HepG2 (cell line): ENCODE results near the gene ABTB2. TPM values are rescaled to one million over a fixed set of nuclear protein-coding genes. Genes with fewer than 3 reads are reported as not detected.

ENCODE experiments used
- HNRNPK ChIP-seq: fragments of 200-400 bp; formaldehyde crosslinking; IDR thresholded peaks from 2 replicates; pipeline ENCODE4 v1.6.1; 2018; ENCODE audit warnings: low read length, low read depth, moderate library complexity, mild to moderate bottlenecking; ENCODE audit not compliant: poor library complexity, severe bottlenecking
- HNRNPUL1 ChIP-seq: fragments of 200-400 bp; formaldehyde crosslinking; IDR thresholded peaks from 2 replicates; pipeline ENCODE4 v1.6.1; 2017; ENCODE audit warnings: low read depth, mild to moderate bottlenecking, low read length, moderate library complexity
- MIER2 ChIP-seq: IDR thresholded peaks from 2 replicates; pipeline ENCODE4 v1.6.1; 2016; ENCODE audit warnings: missing biosample characterization, missing genetic modification reagents
- MTA3 ChIP-seq: sonication (generic); formaldehyde crosslinking; IDR thresholded peaks from 2 replicates; pipeline ENCODE4 v1.4.0; 2020; ENCODE audit warnings: missing genetic modification reagents
- NR2C2 ChIP-seq: sonication (generic); formaldehyde crosslinking; IDR thresholded peaks from 2 replicates; pipeline ENCODE4 v1.4.0; 2020; ENCODE audit warnings: missing genetic modification reagents, mild to moderate bottlenecking, moderate library complexity, borderline replicate concordance
- PAX8 ChIP-seq: sonication (generic); formaldehyde crosslinking; IDR thresholded peaks from 2 replicates; pipeline ENCODE4 v1.8.0; 2022; ENCODE audit warnings: mild to moderate bottlenecking, missing genetic modification reagents, borderline replicate concordance
- RFX5 ChIP-seq: IDR thresholded peaks from 2 replicates; pipeline ENCODE4 v1.6.1; 2011; ENCODE audit warnings: low read depth, low read length, improper control_type of control experiment
- SP1 ChIP-seq, 2 experiments: fragments of 450-650 bp in 1 of 2; sonication (generic) in 1 of 2; formaldehyde crosslinking in 1 of 2; IDR thresholded peaks; 2 replicates each; pipeline versions ENCODE4 v1.4.0 to v1.6.1; 2016 to 2020; ENCODE audit warnings: missing genetic modification reagents in 1 of 2
- SP4 ChIP-seq: sonication (generic); formaldehyde crosslinking; IDR thresholded peaks from 2 replicates; pipeline ENCODE4 v1.8.1; 2023; ENCODE audit warnings: mild to moderate bottlenecking, missing genetic modification reagents
- STAT6 ChIP-seq: sonication (generic); formaldehyde crosslinking; IDR thresholded peaks from 2 replicates; pipeline ENCODE4 v1.4.0; 2020; ENCODE audit warnings: missing genetic modification reagents, mild to moderate bottlenecking, borderline replicate concordance
- TIGD3 ChIP-seq: sonication (generic); formaldehyde crosslinking; IDR thresholded peaks from 2 replicates; pipeline ENCODE4 v1.5.1; 2020; ENCODE audit warnings: mild to moderate bottlenecking, missing genetic modification reagents, borderline replicate concordance
- U2AF2 ChIP-seq: fragments of 200-400 bp; formaldehyde crosslinking; IDR thresholded peaks from 2 replicates; pipeline ENCODE4 v1.6.1; 2017; ENCODE audit warnings: low read depth, mild to moderate bottlenecking, low read length
- ZBTB10 ChIP-seq: sonication (generic); formaldehyde crosslinking; IDR thresholded peaks from 2 replicates; pipeline ENCODE4 v1.4.0; 2020; ENCODE audit warnings: missing genetic modification reagents, borderline replicate concordance
- ZFYVE20 ChIP-seq: sonication (generic); formaldehyde crosslinking; IDR thresholded peaks from 2 replicates; pipeline ENCODE4 v1.8.0; 2023; ENCODE audit warnings: low read depth, mild to moderate bottlenecking, moderate library complexity, missing genetic modification reagents, borderline replicate concordance
- ZNF282 ChIP-seq: fragments of 450-650 bp; IDR thresholded peaks from 2 replicates; pipeline ENCODE4 v1.6.1; 2018; ENCODE audit not compliant: partially characterized antibody
- ZNF484 ChIP-seq: sonication (generic); formaldehyde crosslinking; IDR thresholded peaks from 2 replicates; pipeline ENCODE4 v1.5.1; 2020; ENCODE audit warnings: mild to moderate bottlenecking, low read depth, missing genetic modification reagents, borderline replicate concordance
- polyA plus RNA-seq, 8 experiments: library from polyadenylated mRNA; depleted of rRNA in 3 of 8; stranded (reverse) in 7 of 8; unstranded in 1 of 8; fragments of >200 nt; fragmentation: Illumina TruSeq in 4 of 8; extraction: Trizol in 4 of 8; gene quantifications; 2 replicates each; pipeline versions ENCODE4 v1.2.1 to v1.2.3, GENCODE V29; 2011 to 2016; ENCODE audit warnings: low read depth in 4 of 8, missing spikeins in 1 of 8, mixed read lengths in 1 of 8; ENCODE audit not compliant: insufficient read depth in 1 of 8
- total RNA-seq, 5 experiments: library from RNA; depleted of rRNA; stranded (reverse); fragments of >200 nt; fragmentation: Illumina TruSeq; extraction: Trizol; gene quantifications; 2 replicates each; pipeline ENCODE4 v1.2.3, GENCODE V29; 2016; ENCODE audit warnings: low read depth in 1 of 5
- TF ChIP-seq, protein P1 (sequence below): sonication (generic); formaldehyde crosslinking; conservative IDR thresholded peaks from 2 replicates; pipeline ENCODE4 v1.8.0; 2022; ENCODE audit warnings: missing genetic modification reagents
- TF ChIP-seq, protein P2 (sequence below): sonication (generic); formaldehyde crosslinking; IDR thresholded peaks from 2 replicates; pipeline ENCODE4 v1.5.0; 2020; ENCODE audit warnings: missing genetic modification reagents

ABTB2 gene
- total and polyA plus RNA-seq, 2 of the 13 experiments (the other 11 are each of a cell fraction or from before 2014, with no cell fraction given): 5.1 to 15.4 TPM

DNA sequence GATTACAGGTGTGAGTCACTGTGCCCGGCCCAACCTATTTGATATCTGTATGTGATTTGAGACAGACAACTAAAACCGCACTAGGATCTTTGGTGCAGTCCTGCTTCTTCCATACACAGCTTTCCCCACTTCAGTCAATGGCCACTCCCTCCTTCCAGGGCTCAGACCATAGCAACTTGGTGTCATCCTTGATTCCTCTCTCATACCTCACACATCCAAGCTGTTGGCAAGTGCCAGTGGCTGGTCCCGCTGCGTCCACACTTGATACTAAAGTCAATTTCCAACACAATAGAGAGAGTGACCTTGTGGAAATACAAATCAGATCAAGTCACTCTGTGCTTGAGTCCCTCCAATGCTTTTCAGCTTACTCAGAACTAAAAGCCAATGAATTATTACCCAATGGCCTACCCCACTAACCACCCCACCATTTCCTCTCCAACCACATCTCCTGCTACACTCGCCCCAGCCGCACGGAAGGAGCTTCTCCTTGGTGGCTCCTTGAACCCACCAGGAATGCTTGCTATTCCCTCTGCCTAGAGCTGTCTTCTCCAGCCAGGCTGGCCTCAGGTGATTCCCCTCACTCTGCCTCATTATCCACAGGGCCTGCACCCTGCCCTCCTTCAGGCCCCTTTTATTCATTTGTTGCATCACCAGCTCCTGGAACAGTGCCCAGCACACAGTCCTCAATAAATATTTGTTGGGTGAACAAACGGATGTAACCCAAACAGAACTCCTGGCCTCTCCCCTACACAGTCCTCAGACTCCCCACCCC lies 12.9 kb downstream of the ABTB2 start (continued):
- TF ChIP-seq PAX8: no peak
- no peak for TF ChIP-seq HNRNPK
- TF ChIP-seq ZFYVE20 (CRISPR knock-in tag): no peak
- peak; percentile 49; the same call in 1 of the 2 replicates for TF ChIP-seq MIER2 (CRISPR knock-in tag)
- no peak for TF ChIP-seq U2AF2
- no peak for TF ChIP-seq TIGD3 (CRISPR knock-in tag)
- TF ChIP-seq SP1 (IDR thresholded peaks at IDR 0.05): no peak
- no peak for TF ChIP-seq SP1 (CRISPR knock-in tag; IDR thresholded peaks at IDR 0.05)
- TF ChIP-seq NR2C2 (CRISPR knock-in tag): peak; percentile 48; the same call in 1 of the 2 replicates
- TF ChIP-seq MTA3 (CRISPR knock-in tag): no peak
- TF ChIP-seq RFX5: no peak
- TF ChIP-seq ZNF484 (CRISPR knock-in tag): no peak
- TF ChIP-seq, protein P1, sequence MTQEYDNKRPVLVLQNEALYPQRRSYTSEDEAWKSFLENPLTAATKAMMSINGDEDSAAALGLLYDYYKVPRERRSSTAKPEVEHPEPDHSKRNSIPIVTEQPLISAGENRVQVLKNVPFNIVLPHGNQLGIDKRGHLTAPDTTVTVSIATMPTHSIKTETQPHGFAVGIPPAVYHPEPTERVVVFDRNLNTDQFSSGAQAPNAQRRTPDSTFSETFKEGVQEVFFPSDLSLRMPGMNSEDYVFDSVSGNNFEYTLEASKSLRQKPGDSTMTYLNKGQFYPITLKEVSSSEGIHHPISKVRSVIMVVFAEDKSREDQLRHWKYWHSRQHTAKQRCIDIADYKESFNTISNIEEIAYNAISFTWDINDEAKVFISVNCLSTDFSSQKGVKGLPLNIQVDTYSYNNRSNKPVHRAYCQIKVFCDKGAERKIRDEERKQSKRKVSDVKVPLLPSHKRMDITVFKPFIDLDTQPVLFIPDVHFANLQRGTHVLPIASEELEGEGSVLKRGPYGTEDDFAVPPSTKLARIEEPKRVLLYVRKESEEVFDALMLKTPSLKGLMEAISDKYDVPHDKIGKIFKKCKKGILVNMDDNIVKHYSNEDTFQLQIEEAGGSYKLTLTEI (CRISPR knock-in tag): no peak
- TF ChIP-seq STAT6 (CRISPR knock-in tag): peak; percentile 74; the same call in 1 of the 2 replicates
- TF ChIP-seq HNRNPUL1: no peak
- TF ChIP-seq ZBTB10: no peak; the same call in 1 of the 2 replicates
- no peak for TF ChIP-seq SP4 (CRISPR knock-in tag)
- TF ChIP-seq ZNF282: no peak
- TF ChIP-seq, protein P2, sequence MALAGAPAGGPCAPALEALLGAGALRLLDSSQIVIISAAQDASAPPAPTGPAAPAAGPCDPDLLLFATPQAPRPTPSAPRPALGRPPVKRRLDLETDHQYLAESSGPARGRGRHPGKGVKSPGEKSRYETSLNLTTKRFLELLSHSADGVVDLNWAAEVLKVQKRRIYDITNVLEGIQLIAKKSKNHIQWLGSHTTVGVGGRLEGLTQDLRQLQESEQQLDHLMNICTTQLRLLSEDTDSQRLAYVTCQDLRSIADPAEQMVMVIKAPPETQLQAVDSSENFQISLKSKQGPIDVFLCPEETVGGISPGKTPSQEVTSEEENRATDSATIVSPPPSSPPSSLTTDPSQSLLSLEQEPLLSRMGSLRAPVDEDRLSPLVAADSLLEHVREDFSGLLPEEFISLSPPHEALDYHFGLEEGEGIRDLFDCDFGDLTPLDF: no peak
